ENCODE measurements around the gene CARNS1.

The CARNS1 gene

DNA sequence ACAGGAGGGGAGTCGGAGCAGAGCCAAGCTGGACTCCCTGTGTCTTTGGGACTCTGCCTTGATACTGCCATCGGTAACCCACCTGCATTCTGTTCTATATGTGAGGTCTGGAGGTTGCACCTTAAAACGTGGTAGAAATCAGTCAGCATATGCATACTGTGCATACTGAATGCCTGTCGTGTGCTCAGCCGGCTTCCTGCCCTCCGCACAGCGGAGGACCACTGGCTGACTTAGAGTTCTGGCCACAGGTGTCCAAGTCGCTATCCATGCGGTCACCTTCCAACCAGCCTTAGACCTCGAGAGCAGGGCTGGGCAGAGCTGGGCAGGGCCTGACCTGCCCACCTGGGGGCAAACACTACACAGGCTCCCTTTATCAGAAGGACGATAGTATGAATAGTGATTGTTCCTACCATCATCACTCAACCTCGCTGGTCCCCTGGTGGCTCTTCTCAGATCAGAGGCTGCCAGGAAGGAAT is 7.8 kb upstream of the CARNS1 start:
- FAIRE-seq (peak; percentile 67), DNase-seq (ENCODE audit: insufficient read length, low spot score) (no peak)

DNA sequence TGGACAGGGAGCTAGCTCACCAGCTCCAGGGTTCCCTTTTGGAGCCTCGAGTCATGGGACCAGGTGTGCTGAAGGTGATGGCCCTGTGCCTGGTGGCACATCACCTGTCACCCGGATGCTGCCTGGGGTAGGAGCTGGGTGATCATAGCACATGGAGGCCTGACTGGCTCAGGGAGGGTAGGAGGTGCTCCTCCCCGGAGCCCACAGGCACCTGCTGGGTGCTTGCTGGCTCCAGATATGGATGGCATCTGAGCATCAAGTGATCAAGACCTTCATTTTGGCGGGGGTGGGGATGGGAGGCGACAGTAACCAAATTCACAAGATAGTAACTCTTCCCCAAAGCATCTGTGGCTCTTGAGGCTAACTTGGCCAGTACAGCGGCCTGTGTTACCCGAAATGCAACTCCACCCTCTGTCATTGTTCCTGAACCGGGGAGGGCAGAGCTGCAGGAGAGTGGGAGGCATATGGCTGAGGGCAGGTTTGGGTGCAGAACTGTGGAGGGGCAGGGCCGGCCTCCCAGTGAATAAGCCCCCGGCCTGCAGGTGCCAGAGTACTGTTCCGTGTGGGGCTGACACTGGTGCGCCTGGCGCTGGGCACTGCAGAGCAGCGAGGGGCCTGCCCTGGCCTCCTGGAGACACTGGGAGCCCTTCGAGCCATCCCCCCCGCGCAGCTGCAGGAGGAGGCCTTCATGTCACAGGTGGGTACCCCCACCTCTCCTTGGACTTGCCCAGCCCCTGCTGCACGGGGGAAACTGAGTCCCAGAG is 6.9 kb upstream of the CARNS1 start:
- no peak for DNase-seq (ENCODE audit: insufficient read length, low spot score)
- FAIRE-seq = peak; percentile 74

DNA sequence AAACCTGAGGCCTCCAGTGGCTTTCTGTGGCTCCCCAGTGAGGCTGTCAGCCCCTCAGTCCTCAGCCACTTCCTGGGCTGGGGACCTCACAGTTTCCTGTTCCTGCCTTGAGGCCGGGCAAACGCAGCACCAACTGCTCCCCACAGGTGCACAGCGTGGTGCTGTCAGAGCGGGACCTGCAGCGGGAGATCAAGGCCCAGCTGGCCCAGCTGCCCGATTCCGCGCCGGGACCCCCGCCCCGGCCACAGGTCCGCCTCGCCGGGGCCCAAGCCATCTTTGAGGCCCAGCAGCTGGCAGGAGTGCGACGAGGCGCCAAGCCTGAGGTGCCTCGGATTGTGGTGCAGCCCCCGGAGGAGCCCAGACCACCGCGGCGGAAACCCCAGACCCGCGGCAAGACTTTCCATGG is 6.2 kb upstream of the CARNS1 start:
- FAIRE-seq = peak; percentile 42
- no peak for DNase-seq (ENCODE audit: insufficient read length, low spot score)

DNA sequence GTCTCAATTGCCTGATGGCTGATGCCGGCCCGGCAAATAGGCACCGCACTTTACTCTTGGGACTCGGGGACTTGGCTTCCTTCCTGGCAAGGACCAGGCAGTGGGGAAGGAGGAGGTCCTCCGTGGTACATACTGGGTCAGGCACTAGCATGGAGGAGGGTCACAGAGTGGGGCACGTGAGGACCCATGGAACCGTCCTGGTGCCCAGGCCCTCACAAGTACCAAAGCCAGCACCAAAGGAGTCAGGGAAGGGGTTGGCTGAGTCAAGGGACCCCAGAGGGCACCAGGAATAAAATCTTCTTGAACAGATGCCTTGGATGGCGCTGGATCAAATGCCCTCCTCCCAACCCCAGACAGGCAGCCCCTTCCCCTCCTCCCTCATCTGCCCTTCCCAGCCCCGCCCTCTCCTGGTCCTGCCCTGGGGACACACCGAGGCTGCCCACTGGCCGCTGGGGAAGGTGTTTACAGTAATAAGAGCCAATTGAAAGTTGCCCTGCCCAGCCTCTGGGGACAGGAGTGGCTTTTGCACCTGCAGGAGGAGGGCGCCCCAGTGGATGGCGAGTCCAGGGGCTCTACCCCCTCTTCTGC is 5.6 kb upstream of the CARNS1 start:
- DNase-seq (ENCODE audit: insufficient read length, low spot score) (no peak), FAIRE-seq (peak; percentile 20)

DNA sequence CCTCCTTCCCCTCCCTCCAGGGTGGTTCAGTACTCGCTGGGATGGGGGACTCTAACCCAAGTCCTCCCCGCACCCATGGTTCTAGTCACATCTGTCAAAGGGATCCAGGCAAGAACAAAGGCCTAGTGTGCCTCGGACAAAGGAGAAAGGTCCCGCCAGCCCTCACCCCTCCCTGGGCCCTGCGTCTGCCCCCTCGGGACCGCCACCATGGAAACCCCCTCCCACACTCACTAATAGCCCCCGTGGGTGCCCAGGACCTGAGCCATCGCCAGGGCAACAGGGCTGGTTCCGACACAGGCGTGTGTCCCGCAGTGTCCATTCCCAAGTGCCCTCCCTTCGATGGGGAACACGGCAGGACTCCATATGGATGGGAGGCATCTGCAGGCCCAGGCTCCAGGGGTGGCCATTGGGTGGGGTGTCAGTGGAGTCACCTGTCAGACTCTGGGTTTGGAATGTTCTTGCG is 5.1 kb upstream of the CARNS1 start:
- no peak for FAIRE-seq
- no peak for DNase-seq (ENCODE audit: insufficient read length, low spot score)

DNA sequence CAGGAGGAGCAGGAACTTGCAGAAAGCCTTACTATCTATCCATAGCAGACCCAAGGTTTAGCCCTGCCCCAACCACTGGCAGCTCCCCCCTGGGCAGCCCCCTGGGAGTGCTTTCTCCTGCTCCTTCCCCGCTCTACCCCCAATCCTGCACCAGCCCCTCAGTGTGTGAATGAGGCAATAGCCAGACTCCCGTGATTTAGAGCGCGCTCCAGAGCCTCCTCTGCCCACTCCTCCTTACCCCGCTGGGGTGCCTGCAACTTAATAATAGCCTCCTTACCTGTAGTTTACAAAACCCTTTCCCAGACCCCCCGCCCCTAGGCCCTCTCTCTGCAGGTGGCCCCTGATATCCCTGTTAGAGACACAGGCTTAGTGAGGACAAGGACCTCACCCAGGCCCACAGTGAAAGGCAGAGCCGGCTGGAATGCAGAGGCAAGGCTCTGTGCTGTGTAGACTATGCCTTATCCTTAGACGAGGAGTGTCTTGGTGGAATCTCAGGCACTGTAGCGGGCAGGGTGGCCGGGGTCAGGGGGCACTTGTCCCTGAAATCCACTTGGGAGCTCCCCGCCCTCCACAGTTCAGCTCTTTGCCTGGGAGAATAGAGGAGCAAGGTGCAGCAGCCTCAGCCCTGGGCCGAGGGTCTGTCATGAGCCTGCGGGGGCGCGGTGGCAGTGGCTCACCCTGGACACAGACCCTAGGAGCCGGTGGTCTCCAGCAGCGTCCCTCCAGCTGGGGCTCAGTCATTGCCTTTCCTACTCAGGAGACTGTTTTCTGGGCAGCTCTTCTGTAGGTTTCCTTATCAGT is 4.3 kb upstream of the CARNS1 start:
- DNase-seq (ENCODE audit: insufficient read length, low spot score) (no peak), FAIRE-seq (no peak)

DNA sequence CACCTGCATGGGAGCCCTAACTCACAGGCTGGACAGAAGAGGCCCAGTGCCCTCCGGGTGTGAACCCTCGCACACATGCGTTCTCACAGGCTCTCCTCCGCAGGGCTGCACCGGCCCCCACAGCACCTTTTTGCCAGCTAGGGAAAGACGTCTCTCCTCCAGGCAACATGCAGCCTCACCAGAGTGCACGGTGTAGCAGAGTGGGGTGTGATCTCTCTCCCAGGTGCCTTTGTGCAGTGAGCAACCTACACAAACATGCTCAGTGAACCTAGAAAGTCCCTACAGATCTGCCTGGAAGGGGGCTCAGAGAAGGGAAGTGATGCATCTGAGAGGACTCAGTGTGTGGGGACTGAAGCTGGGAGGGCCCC is 3.7 kb upstream of the CARNS1 start:
- DNase-seq (ENCODE audit: insufficient read length, low spot score) (no peak), FAIRE-seq (peak; percentile 77)

DNA sequence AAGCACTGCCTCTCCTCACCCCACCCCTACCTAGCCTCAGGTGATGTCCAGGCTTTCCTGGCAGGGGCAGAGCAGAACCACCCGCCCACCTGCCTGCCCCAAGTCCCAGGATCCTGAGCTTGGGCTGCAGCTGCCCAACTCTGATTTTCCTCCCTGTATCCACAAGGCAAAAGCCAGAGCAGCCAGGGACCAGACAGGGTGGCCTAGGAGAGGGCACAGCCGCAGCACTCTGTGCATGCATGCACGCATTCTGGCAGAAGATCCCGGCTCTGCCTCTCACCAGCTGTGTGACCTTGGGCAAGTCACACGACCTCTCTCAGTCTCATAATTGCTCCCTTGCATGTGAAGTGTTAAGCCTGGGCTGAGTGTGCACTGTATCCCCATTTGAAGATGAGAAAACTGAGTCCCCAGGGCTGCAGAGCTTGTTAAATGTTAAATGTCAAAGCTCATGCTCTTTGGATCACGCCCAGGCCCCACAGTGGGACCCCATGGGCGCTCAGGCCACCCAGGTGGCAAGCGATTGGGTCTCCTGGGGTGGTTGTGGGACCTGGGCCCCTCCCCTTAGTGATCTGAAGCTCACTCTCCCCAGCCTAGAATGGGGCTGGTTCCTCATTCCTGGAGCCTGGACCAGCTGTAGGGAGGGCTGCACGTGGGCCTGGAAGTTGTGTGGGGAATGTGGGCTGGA is 2.8 kb upstream of the CARNS1 start:
- DNase-seq (ENCODE audit: insufficient read length, low spot score) (no peak), FAIRE-seq (peak; percentile 71)

DNA sequence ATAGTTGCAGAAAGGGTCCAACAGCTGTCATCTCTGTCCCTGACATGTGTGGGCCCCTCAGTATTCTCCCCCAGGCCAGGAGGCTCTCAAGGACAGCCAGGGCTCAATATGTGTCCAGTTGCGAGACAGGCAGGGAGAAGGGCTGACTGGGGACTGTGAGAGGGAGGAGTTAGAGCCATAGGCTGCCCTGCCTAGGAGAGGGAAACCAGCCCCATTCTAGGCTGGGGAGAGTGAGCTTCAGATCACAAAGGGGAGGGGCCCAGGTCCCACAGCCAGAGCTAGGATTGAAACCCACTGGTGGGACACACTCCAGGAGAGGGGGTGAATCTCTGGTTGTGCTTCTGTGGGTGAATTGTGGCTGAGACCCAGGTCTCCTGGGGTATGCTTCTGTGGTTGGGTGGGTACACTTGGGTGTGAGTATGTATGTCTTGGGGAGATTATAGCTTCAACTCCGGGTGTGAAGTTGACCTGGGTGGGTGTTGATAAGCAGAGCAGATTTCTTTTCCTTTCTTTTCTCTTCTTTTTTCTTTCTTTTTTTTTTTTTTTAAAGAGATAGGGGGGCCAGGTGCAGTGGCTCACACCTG is 2.1 kb upstream of the CARNS1 start:
- FAIRE-seq (peak; percentile 55), DNase-seq (ENCODE audit: insufficient read length, low spot score) (no peak)

DNA sequence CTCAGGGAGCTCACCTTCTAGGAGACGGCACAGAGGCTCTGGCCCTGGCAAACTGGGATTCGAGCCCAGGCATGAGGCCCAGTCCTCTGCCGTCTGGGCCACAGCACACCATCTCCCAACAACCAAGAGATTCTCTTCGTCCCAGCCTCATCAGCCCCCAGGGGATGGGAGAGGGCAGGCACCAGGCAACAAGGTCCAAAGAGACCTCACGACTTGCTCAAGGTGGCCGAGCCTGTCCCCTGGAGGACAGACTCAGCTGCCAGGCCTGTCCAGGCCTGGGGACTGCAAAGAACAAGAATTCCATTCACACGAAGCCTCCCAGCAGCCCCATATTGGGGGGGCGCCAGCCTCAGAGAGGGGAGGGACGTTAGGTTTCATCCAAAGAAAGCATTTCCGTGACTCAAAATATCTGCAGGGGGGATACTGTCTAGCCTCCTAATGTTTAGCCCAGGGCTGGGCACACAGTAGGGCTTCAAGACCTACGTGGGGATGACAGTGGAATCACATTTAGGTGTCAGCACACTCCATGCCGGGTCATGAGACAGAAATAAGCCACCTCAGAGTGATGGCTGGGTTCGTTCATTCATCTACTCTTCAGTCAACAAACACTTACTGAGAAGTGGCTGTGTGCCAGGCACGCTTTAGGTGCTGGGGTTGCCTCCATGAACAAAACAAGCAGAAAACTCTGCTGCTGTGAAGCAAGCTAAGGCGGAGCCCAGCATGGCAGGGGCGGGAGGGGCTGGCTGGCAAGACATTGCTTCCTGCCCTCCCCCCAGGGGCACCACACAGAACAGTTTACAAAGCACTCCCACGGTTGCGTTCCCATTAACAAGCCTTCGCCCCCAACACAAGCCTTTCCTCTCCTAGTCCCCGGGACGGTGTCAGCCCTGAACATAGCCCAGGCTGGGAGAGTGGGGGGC is 1.2 kb downstream of the CARNS1 start:
- FAIRE-seq (peak; percentile 58), DNase-seq (ENCODE audit: insufficient read length, low spot score) (no peak)

DNA sequence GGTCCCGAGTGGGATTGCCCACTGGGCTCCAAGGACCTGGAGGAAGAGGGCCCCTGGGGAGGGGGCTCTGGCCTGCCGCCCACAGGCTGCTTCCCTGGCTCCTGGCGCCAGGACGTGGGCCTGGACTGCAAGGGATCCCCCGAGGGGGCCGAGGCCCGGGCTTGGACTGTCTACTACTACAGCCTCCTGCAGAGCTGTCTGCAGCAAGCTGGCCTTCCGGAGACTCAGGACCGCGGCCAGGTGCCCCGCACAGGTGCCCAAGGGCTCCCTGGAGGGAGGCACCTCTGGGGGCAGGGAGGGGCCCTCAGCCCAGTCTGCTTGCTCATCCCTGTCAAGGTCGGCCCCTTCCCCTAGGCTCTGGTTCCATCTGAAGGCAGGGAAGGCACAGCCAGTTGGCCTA is 1.9 kb downstream of the CARNS1 start:
- no peak for FAIRE-seq
- no peak for DNase-seq (ENCODE audit: insufficient read length, low spot score)

DNA sequence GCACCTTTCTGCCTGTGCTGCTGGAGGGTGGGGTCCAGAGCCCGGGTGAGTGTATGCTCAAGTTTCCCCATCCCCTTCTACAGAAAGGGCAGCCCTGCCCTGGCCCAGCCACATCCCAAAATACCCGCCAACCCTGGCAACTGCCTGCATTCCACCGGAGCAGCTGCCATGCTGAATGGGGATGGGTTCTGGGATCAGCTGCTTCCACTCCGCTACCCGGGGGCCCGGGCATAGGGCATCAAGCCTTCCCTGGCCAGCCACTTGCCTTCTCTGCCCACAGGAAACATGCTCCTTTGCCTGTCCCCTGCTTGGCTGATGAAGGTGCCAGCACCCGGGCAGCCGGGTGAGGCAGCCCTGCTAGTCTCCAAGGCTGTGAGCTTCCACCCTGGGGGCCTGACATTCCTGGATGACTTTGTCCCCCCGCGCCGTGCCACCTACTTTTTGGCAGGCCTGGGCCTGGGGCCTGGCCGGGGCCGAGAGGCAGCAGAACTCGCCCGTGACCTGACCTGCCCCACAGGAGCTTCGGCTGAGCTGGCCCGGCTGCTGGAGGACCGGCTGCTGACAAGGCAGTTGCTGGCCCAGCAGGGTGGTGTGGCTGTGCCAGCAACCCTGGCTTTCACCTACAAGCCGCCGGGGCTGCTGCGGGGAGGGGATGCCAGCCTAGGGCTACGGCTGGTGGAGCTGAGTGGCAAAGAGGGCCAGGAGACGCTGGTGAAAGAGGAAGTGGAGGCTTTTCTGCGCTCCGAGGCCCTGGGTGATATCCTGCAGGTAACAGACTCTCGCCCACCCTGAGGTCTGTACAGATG is 3.2 kb downstream of the CARNS1 start:
- DNase-seq (ENCODE audit: insufficient read length, low spot score) (no peak), FAIRE-seq (peak; percentile 66)

DNA sequence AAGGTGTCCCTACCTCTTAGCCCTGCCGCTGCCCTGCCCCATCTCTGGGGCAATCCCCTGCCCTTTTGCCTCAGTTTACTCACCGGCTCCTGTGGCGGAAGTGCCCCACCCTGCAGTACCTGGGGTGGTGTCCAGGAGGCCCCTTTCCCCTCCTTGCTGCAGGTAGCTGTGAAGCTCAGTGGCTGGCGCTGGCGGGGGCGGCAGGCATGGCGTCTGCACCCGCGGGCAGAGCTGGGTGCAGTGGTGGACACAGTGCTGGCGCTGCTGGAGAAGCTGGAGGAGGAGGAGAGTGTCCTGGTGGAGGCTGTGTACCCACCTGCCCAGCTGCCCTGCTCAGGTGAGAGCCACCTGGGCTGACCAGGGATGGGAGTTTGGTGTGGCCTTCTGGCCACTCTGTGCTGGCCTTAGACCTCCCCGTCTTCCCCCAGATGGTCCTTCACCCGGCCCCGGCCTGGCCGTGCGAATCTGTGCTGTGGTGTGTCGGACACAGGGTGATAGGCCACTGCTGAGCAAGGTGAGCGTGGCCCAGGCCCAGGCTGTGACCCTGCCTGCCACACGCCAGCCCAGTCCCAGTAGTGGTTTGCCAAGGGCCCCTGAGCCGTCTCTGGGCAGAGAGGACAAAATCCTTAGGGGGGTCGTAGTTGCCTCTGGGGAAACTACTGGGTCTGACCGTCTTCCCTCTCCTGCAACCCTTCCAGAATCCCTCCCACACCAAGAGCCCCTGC is 4.0 kb downstream of the CARNS1 start:
- peak; percentile 77 for FAIRE-seq
- DNase-seq (ENCODE audit: insufficient read length, low spot score) = no peak

DNA sequence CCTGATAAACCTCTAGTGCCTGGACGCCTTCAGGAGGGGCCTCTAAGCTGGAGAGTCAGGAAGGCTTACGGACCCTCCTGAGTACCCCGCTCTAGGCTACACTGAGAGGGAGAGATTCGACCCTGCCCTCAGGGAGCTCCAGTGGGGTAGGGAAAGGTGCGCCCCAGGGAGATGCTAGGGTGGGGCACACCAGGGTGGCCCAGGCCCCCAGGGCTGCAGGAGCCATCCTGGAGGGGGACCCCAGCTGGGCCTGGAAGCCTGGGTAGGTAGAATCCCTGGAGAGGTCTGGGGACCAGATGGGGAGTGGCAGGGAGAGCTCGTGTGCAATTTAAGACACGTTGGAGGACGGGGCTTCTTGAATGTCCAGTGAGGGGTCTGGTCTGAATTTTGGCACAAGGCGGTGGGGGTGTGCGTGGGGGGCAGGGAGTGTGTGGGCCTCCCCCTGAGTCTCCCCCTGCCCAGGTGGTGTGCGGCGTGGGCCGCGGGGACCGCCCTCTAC is 4.7 kb downstream of the CARNS1 start:
- FAIRE-seq = no peak
- no peak for DNase-seq (ENCODE audit: insufficient read length, low spot score)

DNA sequence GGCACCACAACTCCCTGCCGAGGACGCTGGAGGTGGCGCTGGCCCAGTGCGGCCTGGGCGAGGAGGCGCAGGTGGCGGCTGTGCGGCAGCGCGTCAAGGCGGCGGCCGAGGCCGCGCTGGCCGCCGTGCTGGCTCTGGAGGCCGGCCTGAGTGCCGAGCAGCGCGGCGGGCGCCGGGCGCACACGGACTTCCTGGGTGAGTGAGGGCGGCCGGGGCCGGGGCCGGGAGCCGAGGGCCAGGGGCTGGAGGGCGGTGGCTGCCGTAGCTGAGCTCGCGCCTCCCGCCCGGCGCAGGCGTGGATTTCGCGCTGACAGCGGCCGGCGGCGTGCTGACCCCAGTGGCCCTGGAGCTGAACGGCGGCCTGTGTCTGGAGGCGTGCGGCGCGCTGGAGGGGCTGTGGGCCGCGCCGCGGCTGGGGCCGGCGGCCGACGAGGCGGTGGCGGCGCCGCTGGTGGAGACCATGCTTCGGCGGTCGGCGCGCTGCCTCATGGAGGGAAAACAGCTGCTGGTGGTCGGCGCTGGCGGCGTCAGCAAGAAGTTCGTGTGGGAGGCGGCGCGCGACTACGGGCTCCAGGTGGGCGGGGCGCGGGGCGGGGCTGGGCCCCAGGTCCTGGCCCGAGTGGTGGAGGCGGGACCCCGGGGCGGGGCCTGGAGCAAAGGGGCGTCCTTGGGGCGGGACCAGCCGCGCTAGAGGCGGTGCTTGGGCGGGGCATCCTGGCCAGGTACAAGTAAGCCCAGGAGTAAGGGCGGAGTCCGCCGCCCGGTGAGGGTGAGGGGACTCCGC is 5.4 kb downstream of the CARNS1 start:
- FAIRE-seq = peak; percentile 99
- DNase-seq (ENCODE audit: insufficient read length, low spot score) = peak; percentile 99

DNA sequence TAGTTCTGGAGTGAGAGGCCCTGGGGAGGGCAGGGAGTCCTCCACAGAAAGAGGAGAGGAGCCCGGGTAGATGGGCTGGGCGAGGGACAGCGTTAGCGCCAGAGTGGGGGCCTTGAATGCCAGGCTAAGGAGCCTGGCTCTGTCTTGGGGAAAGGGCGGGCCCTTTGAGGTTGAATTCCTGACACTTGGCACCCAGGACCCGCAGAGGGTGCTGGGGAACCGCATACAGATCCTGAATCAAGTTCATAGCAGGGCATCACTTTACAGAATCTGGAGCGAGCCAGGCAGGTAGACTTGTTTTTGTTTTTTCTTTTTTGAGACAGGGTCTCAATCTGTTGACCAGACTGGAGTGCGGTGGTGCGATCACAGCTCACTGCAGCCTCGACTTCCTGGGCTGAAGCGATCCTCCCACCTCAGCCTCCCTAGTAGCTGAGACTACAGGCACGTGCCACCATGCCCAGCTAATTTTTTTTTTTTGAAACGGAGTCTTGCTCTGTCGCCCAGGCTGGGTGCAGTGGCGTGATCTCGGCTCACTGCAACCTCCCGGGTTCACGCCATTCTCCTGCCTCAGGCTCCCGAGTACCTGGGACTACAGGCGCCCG is 6.1 kb downstream of the CARNS1 start:
- DNase-seq (ENCODE audit: insufficient read length, low spot score) = no peak
- no peak for FAIRE-seq

DNA sequence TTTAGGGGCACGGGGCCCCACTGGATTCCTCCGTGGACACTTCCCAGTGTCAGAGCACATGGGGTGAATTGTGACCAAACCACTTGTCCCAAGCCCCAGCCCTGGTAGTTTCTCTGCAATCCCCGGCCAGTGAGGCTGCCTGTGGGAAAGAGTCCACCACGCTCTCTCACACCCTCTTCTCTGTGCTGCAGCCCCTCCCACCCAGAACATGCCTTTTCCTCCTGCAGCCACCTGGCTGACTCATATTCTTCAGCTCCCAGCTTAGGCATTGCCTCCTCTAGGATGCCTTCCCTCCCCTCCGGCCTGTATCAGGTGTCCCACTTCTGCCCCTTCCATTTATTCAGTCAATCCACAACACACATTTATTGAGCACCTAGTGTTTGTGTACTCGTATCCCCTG is 7.4 kb downstream of the CARNS1 start:
- FAIRE-seq = peak; percentile 77
- DNase-seq (ENCODE audit: insufficient read length, low spot score) = no peak
